ENCODE results near the gene UBR3.
A peak's percentile ranks its signal among the peaks of the same experiment; 100 is the strongest.

DNA sequence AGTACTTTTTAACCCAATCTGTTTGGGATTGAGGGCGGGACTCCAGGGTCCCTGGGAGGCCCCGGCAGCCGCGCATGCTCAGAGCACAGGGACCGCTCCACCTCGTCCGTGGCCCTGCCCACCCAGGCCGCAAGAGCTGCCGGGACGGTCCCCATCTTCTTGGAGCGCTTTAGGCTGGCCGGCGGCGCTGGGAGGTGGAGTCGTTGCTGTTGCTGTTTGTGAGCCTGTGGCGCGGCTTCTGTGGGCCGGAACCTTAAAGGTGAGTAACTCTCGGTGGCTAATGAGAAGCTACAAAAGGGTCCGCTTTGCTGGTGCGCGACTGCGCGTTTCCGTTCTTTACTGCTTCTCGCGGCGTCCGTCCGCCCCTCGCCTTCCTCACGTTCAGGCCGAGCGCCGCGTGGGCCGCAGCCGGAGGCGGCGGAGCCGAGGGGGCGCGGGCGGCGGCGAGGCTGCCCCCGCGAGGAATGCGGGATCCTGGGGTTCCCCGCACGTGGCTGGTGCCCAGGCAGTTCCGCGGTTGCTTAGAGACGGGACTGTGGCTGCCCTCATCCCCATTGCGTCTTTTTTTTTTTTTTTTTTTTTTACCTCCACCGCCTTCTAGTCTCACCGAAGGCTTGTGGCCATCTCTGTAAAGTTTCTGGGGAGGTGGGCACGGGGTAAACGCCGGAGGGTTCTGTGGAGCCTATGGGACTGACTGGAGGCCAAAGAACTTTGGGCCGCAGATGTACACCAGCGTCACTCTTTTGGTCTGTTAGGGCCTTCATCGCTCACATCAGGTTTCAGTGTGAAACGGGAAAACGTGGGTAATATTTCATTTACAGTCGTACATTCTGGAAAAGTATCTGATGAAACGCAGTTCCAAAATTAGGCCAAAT lies 28.3 kb upstream of the UBR3 start, which contains the start of gene SSB:
- TF ChIP-seq, protein P1, sequence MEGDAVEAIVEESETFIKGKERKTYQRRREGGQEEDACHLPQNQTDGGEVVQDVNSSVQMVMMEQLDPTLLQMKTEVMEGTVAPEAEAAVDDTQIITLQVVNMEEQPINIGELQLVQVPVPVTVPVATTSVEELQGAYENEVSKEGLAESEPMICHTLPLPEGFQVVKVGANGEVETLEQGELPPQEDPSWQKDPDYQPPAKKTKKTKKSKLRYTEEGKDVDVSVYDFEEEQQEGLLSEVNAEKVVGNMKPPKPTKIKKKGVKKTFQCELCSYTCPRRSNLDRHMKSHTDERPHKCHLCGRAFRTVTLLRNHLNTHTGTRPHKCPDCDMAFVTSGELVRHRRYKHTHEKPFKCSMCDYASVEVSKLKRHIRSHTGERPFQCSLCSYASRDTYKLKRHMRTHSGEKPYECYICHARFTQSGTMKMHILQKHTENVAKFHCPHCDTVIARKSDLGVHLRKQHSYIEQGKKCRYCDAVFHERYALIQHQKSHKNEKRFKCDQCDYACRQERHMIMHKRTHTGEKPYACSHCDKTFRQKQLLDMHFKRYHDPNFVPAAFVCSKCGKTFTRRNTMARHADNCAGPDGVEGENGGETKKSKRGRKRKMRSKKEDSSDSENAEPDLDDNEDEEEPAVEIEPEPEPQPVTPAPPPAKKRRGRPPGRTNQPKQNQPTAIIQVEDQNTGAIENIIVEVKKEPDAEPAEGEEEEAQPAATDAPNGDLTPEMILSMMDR (IDR thresholded peaks at IDR 0.05), result peak in 1 of 5 experiments; percentile 29
- TF ChIP-seq POLR2A (IDR thresholded peaks at IDR 0.05), result peak; percentile 61 to 80
